ENCODE measurements around the gene PPP2R3A. TPM values are rescaled to one million over a fixed set of nuclear protein-coding genes. Genes with fewer than 3 reads are reported as not detected.

Gene PPP2R3A
- total and polyA plus RNA-seq, 8 donors: 1.3 to 7.0 (median 4.3) TPM

- FAIRE-seq (peak; percentile 83), DNase-seq (no peak), ATAC-seq (peak in 3 of 4 donors; percentile 64 to 76 (median 73))
- intact Hi-C loops (cut with DNase I): loop anchor here in 2 of 3 donors (5.0 to 10.0 kb wide), 2 partner anchors 124 to 126 kb away; no protein-coding TSS in a partner anchor
- 19 to 40% methylated on average over 1 of the region's 1 CpG for WGBS, 2 donors
- H3K4me1 ChIP-seq: no peaks in the 10 kb centered on the region
- H3K27ac ChIP-seq: no peak overlapping the region
- H3K36me3 ChIP-seq: no peaks in the 10 kb centered on the region
- no peaks in the 10 kb centered on the region for H3K9me3 ChIP-seq
- no peaks in the 10 kb centered on the region for H3K27me3 ChIP-seq
- TF ChIP-seq CTCF (IDR thresholded peaks at IDR 0.05): peak in 2 of 4 donors; percentile 17 to 35
- H3K4me3 ChIP-seq: no peak overlapping the region
These were observed 46.9 kb upstream of the PPP2R3A start for GRCh38 chr3:135918600-135918999.

GRCh38 chr3:135920275-135920674 lies 45.3 kb upstream of the PPP2R3A start:
- H3K27ac ChIP-seq: no peak overlapping the region
- H3K27me3 ChIP-seq: no peaks in the 10 kb centered on the region
- no peaks in the 10 kb centered on the region for H3K36me3 ChIP-seq
- no peak for ATAC-seq
- 67 to 78% methylated on average over 2 of the region's 2 CpGs for WGBS, 2 donors
- intact Hi-C loops (cut with DNase I): no loop called here
- no peaks in the 10 kb centered on the region for H3K4me1 ChIP-seq
- no peak for FAIRE-seq
- H3K9me3 ChIP-seq: no peaks in the 10 kb centered on the region
- DNase-seq: no peak
- no peak for TF ChIP-seq CTCF (IDR thresholded peaks at IDR 0.05)
- H3K4me3 ChIP-seq: no peak overlapping the region

- H3K27me3 ChIP-seq: no peaks in the 10 kb centered on the region
- no peak overlapping the region for H3K4me3 ChIP-seq
- ATAC-seq (peak in 1 of 4 donors; percentile 50), DNase-seq (no peak), FAIRE-seq (no peak)
- H3K27ac ChIP-seq: peak overlapping the region in 3 of 4 donors; percentile 26 to 30 (median 28)
- intact Hi-C loops (cut with DNase I): no loop called here
- WGBS, 2 donors: 82 to 83% methylated on average over 3 of the region's 3 CpGs
- H3K9me3 ChIP-seq: no peaks in the 10 kb centered on the region
- H3K4me1 ChIP-seq: no peaks in the 10 kb centered on the region
- H3K36me3 ChIP-seq: no peaks in the 10 kb centered on the region
- no peak for TF ChIP-seq CTCF (IDR thresholded peaks at IDR 0.05)
These were observed 42.7 kb upstream of the PPP2R3A start for GRCh38 chr3:135922903-135923250.

DNA sequence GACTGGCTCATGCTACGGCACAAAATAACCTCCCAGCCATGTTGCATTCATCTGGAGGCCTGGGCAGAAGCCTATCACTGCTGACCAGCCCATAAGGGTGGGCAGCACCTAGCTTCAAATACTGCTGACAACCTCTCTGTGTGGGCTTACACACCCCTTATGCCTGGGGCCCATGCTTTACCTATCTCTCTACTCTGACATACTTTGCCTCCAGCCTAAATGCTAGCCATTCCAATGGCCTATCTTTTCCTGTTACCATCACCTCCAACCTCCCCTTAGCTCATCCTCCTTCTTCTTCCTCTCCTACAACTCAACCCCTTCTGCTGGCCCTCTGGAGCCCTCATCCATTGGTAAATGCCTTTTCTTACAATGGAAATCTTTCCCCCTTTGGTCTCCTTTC lies 41.0 kb upstream of the PPP2R3A start:
- intact Hi-C loops (cut with DNase I): no loop called here
- DNase-seq: no peak
- 94% methylated on average over 1 of the region's 1 CpG for WGBS, 2 donors
- TF ChIP-seq CTCF (IDR thresholded peaks at IDR 0.05): no peak
- no peak overlapping the region for H3K27ac ChIP-seq
- no peak overlapping the region for H3K4me3 ChIP-seq
- H3K27me3 ChIP-seq: no peaks in the 10 kb centered on the region
- no peaks in the 10 kb centered on the region for H3K4me1 ChIP-seq
- no peaks in the 10 kb centered on the region for H3K9me3 ChIP-seq
- no peak for FAIRE-seq
- no peaks in the 10 kb centered on the region for H3K36me3 ChIP-seq
- ATAC-seq: no peak

- no peak overlapping the region for H3K27ac ChIP-seq
- no peaks in the 10 kb centered on the region for H3K36me3 ChIP-seq
- H3K9me3 ChIP-seq: no peaks in the 10 kb centered on the region
- DNase-seq (no peak), FAIRE-seq (no peak), ATAC-seq (no peak)
- no peaks in the 10 kb centered on the region for H3K4me1 ChIP-seq
- no peaks in the 10 kb centered on the region for H3K27me3 ChIP-seq
- H3K4me3 ChIP-seq: no peak overlapping the region
- TF ChIP-seq CTCF (IDR thresholded peaks at IDR 0.05): no peak
- WGBS, 2 donors: 81 to 91% methylated on average over 3 of the region's 3 CpGs
- intact Hi-C loops (cut with DNase I): no loop called here
These were observed 38.9 kb upstream of the PPP2R3A start for GRCh38 chr3:135926664-135927063.

All from pancreas (tissue), 10 donors.